Renal cortex interstitium (tissue), 11 donors: Measurements from ENCODE around the gene PPEF2. TPM values are rescaled to one million over a fixed set of nuclear protein-coding genes. Genes with fewer than 3 reads are reported as not detected.

Experiments
- DNase-seq, 11 donors: peaks; one replicate each; pipeline ENCODE4 v3.0.0-alpha.2; 2013; ENCODE audit warnings: low read depth in 9 of 11, low spot score in 4 of 11; ENCODE audit errors: extremely low read depth in 1 of 11
- polyA plus RNA-seq, 3 donors: library from polyadenylated mRNA; unstranded; fragments of 120-200 nt; gene quantifications; one replicate each; pipeline ENCODE4 v1.2.1, GENCODE V29; 2013; ENCODE audit not compliant: insufficient read length in 3 of 3

Gene PPEF2
- polyA plus RNA-seq, 3 donors = 0.35 TPM; not detected in 2

GRCh38 chr4:75843596-75843995, 58.7 kb downstream of the PPEF2 start:
- no peak for DNase-seq

- DNase-seq = no peak
Measured at GRCh38 chr4:75841641-75842520, 60.4 kb downstream of the PPEF2 start.

GRCh38 chr4:75834772-75835154, 67.5 kb downstream of the PPEF2 start:
- no peak for DNase-seq

GRCh38 chr4:75834095-75834771, 68.0 kb downstream of the PPEF2 start:
- no peak for DNase-seq

- DNase-seq = no peak
Measured at GRCh38 chr4:75831856-75832405, 70.3 kb downstream of the PPEF2 start.

GRCh38 chr4:75830906-75831305, 71.3 kb downstream of the PPEF2 start:
- DNase-seq = no peak

- no peak for DNase-seq
Measured at GRCh38 chr4:75823812-75824211, 78.4 kb downstream of the PPEF2 start.

GRCh38 chr4:75822416-75822815, 79.8 kb downstream of the PPEF2 start:
- DNase-seq = no peak

GRCh38 chr4:75821966-75822365, 80.3 kb downstream of the PPEF2 start:
- DNase-seq = no peak

GRCh38 chr4:75821216-75821615, 81.0 kb downstream of the PPEF2 start:
- DNase-seq = no peak

GRCh38 chr4:75820676-75821075, 81.6 kb downstream of the PPEF2 start:
- DNase-seq = no peak

- DNase-seq = no peak
Measured at GRCh38 chr4:75820197-75820596, 82.1 kb downstream of the PPEF2 start.

- no peak for DNase-seq
Measured at GRCh38 chr4:75819121-75819520, 83.1 kb downstream of the PPEF2 start.

- no peak for DNase-seq
Measured at GRCh38 chr4:75817901-75818300, 84.4 kb downstream of the PPEF2 start.

Other genes with a start within 250 kb of the PPEF2 start
- 100 to 1,000 TPM; 158 to 189 (median 166) TPM for gene G3BP2, start 229.0 kb downstream of the PPEF2 start, polyA plus RNA-seq
- 10 to 100 TPM; 76.8 to 86.5 (median 84.7) TPM for gene USO1, start 177.9 kb downstream of the PPEF2 start, polyA plus RNA-seq
- 10 to 100 TPM; 12.5 to 16.3 (median 13.8) TPM for gene NAAA, start 38.6 kb upstream of the PPEF2 start, polyA plus RNA-seq
- gene SDAD1, start 88.5 kb upstream of the PPEF2 start, polyA plus RNA-seq = 10 to 100 TPM; 43.3 to 53.2 (median 45.6) TPM
- gene CXCL9, start 105.1 kb upstream of the PPEF2 start, polyA plus RNA-seq = under 1 TPM in 1 of 3 donors, not detected in 2; 0.12 TPM
- gene CXCL10, start 121.0 kb upstream of the PPEF2 start, polyA plus RNA-seq = 1 to 10 TPM; 4.2 to 5.1 (median 4.9) TPM
- gene CXCL11, start 133.6 kb upstream of the PPEF2 start, polyA plus RNA-seq = under 1 TPM; 0.24 to 0.51 (median 0.42) TPM
- gene ART3, start 172.3 kb upstream of the PPEF2 start, polyA plus RNA-seq = under 1 TPM; 0.48 to 0.57 (median 0.49) TPM
- 10 to 100 TPM; 72.2 to 95.7 (median 87.7) TPM for gene NUP54, start 245.9 kb upstream of the PPEF2 start, polyA plus RNA-seq